IMR-90 (cell line): Measurements from ENCODE around the gene RBM5. TPM values are rescaled to one million over a fixed set of nuclear protein-coding genes. Genes with fewer than 3 reads are reported as not detected.

Source experiments
- ATAC-seq: fragments of 200-7000 bp; cut with Tn5 transposase; 2 replicates; pipeline ENCODE4 v1.9.1; 2020; ENCODE audit warnings: low read depth, mild to moderate bottlenecking, moderate library complexity
- BruUV-seq: library from RNA; stranded (reverse); fragments of 400-500 nt; replicated peaks from 2 replicates; lab custom pipeline; 2021; lab: Mats Ljungman, UMichigan
- CTCF ChIA-PET: fragments of 300-600 bp; formaldehyde crosslinking; extraction: SDS; loops from one replicate; lab custom pipeline; 2021; ENCODE audit warnings: antibody characterized with exemption; lab: Yijun Ruan, JAX
- POLR2A ChIA-PET: fragments of 300-600 bp; sonication (Branson Sonifier 250); formaldehyde crosslinking; loops from one replicate; lab custom pipeline; 2022; ENCODE audit warnings: antibody characterized with exemption; ENCODE audit not compliant: unreplicated experiment; lab: Charles Lee
- DNase-seq: peaks from one replicate; pipeline ENCODE4 v3.0.0; 2013
- H2AFZ ChIP-seq: replicated peaks from 2 replicates; pipeline ENCODE3; 2013; ENCODE audit warnings: low read length, mild to moderate bottlenecking; ENCODE audit not compliant: poor library complexity
- H2AK5ac ChIP-seq: 2 replicates; pipeline ENCODE4 v1.6.1; 2013; ENCODE audit warnings: low read depth, low read length, inconsistent platforms
- H2AK9ac ChIP-seq: replicated peaks from 2 replicates; pipeline ENCODE3; 2013; ENCODE audit warnings: mild to moderate bottlenecking, low read depth, low read length, moderate library complexity; ENCODE audit not compliant: poor library complexity
- H2BK120ac ChIP-seq: 2 replicates; pipeline ENCODE4 v1.6.1; 2013; ENCODE audit warnings: low read depth, low read length, inconsistent platforms
- H2BK15ac ChIP-seq: 3 replicates; pipeline ENCODE4 v1.6.1; 2013; ENCODE audit warnings: low read depth, low read length, inconsistent platforms
- H2BK20ac ChIP-seq: 2 replicates; pipeline ENCODE4 v1.6.1; 2013; ENCODE audit warnings: low read depth, mild to moderate bottlenecking, inconsistent platforms, low read length, moderate library complexity
- H2BK5ac ChIP-seq: 2 replicates; pipeline ENCODE4 v1.6.1; 2013; ENCODE audit warnings: mild to moderate bottlenecking, low read depth, low read length, inconsistent platforms; ENCODE audit not compliant: poor library complexity, severe bottlenecking
- H3K14ac ChIP-seq: replicated peaks from 2 replicates; pipeline ENCODE4 v1.6.1; 2013; ENCODE audit warnings: low read depth, low read length, inconsistent platforms
- H3K18ac ChIP-seq: 2 replicates; pipeline ENCODE4 v1.6.1; 2013; ENCODE audit warnings: low read depth, low read length, control low read depth
- H3K23ac ChIP-seq: 2 replicates; pipeline ENCODE4 v1.6.1; 2013; ENCODE audit warnings: low read depth, low read length, inconsistent platforms
- H3K27ac ChIP-seq: 2 replicates; pipeline ENCODE4 v1.5.1; 2013; ENCODE audit warnings: mild to moderate bottlenecking, control low read depth, low read length; ENCODE audit not compliant: insufficient read depth
- H3K27me3 ChIP-seq: 2 replicates; pipeline ENCODE4 v1.6.1; 2013; ENCODE audit warnings: low read length; ENCODE audit not compliant: control insufficient read depth, insufficient read depth
- H3K36me3 ChIP-seq: 2 replicates; pipeline ENCODE4 v1.6.1; 2013; ENCODE audit warnings: low read length, mixed read lengths; ENCODE audit not compliant: control insufficient read depth, insufficient read depth
- H3K4ac ChIP-seq: 2 replicates; pipeline ENCODE4 v1.6.1; 2013; ENCODE audit warnings: low read depth, low read length, inconsistent platforms
- H3K4me1 ChIP-seq: 2 replicates; pipeline ENCODE4 v1.6.1; 2013; ENCODE audit warnings: low read length, mixed read lengths; ENCODE audit not compliant: control insufficient read depth, insufficient read depth
- H3K4me2 ChIP-seq: 2 replicates; pipeline ENCODE4 v1.6.1; 2013; ENCODE audit warnings: low read depth, mild to moderate bottlenecking, control low read depth, low read length, moderate library complexity
- H3K4me3 ChIP-seq: 2 replicates; pipeline ENCODE4 v1.5.1; 2013; ENCODE audit warnings: low read depth, mild to moderate bottlenecking, control low read depth, low read length, moderate library complexity; ENCODE audit not compliant: insufficient read depth
- H3K56ac ChIP-seq: 2 replicates; pipeline ENCODE4 v1.6.1; 2013; ENCODE audit warnings: low read length, inconsistent platforms; ENCODE audit not compliant: insufficient read depth; ENCODE audit errors: extremely low read depth
- H3K79me1 ChIP-seq, 2 experiments: 2 replicates each; pipeline ENCODE4 v1.6.1; 2013; ENCODE audit warnings: low read length in 2 of 2, inconsistent platforms in 1 of 2, low read depth in 1 of 2
- H3K9ac ChIP-seq: 2 replicates; pipeline ENCODE4 v1.6.1; 2013; ENCODE audit warnings: low read depth, low read length, control low read depth
- H3K9me1 ChIP-seq: 2 replicates; pipeline ENCODE4 v1.6.1; 2013; ENCODE audit warnings: low read length, inconsistent platforms; ENCODE audit not compliant: insufficient read depth
- H3K9me3 ChIP-seq: 2 replicates; pipeline ENCODE4 v1.6.1; 2013; ENCODE audit warnings: low read length; ENCODE audit not compliant: control insufficient read depth, insufficient read depth
- H4K20me1 ChIP-seq: 2 replicates; pipeline ENCODE4 v1.6.1; 2013; ENCODE audit warnings: low read length, inconsistent platforms; ENCODE audit not compliant: insufficient read depth
- H4K5ac ChIP-seq: 2 replicates; pipeline ENCODE4 v1.6.1; 2013; ENCODE audit warnings: mild to moderate bottlenecking, low read depth, low read length, control low read depth
- H4K8ac ChIP-seq, 2 experiments: 2 replicates each; pipeline ENCODE4 v1.6.1; 2013; ENCODE audit warnings: low read depth in 2 of 2, low read length in 2 of 2, control low read depth in 1 of 2, inconsistent platforms in 1 of 2
- H4K91ac ChIP-seq: 2 replicates; pipeline ENCODE4 v1.6.1; 2013; ENCODE audit warnings: low read depth, low read length, inconsistent platforms; ENCODE audit not compliant: insufficient read depth
- BHLHE40 ChIP-seq: fragments of 150-350 bp; IDR thresholded peaks from 2 replicates; pipeline ENCODE4 v1.6.1; 2016; ENCODE audit warnings: mild to moderate bottlenecking, low read depth, low read length
- CEBPB ChIP-seq: IDR thresholded peaks from 2 replicates; pipeline ENCODE4 v1.6.1; 2012; ENCODE audit warnings: low read depth, low read length, improper control_type of control experiment
- CHD1 ChIP-seq: IDR thresholded peaks from 2 replicates; pipeline ENCODE4 v1.6.1; 2012; ENCODE audit warnings: low read depth, low read length, improper control_type of control experiment
- CTCF ChIP-seq: conservative IDR thresholded peaks from 2 replicates; pipeline ENCODE4 v1.5.1; 2012; ENCODE audit warnings: mild to moderate bottlenecking, low read depth, low read length, improper control_type of control experiment
- ELK1 ChIP-seq: fragments of 150-350 bp; IDR thresholded peaks from 2 replicates; pipeline ENCODE4 v1.6.1; 2016; ENCODE audit warnings: low read depth, mild to moderate bottlenecking, low read length, moderate library complexity, borderline replicate concordance
- FOS ChIP-seq: fragments of 150-350 bp; IDR thresholded peaks from 2 replicates; pipeline ENCODE4 v1.6.1; 2016; ENCODE audit warnings: low read depth, low read length
- MAFK ChIP-seq: IDR thresholded peaks from 2 replicates; pipeline ENCODE4 v1.6.1; 2012; ENCODE audit warnings: low read depth, low read length, improper control_type of control experiment
- MAZ ChIP-seq: IDR thresholded peaks from 2 replicates; pipeline ENCODE4 v1.6.1; 2012; ENCODE audit warnings: low read depth, mild to moderate bottlenecking, low read length, improper control_type of control experiment, moderate library complexity, borderline replicate concordance
- MXI1 ChIP-seq: IDR thresholded peaks from 2 replicates; pipeline ENCODE4 v1.6.1; 2012; ENCODE audit warnings: low read depth, mild to moderate bottlenecking, low read length, moderate library complexity, borderline replicate concordance
- POLR2A ChIP-seq: IDR thresholded peaks from 2 replicates; pipeline ENCODE4 v1.6.1; 2012; ENCODE audit warnings: mild to moderate bottlenecking, low read depth, low read length
- RCOR1 ChIP-seq: IDR thresholded peaks from 2 replicates; pipeline ENCODE4 v1.6.1; 2012; ENCODE audit warnings: mild to moderate bottlenecking, low read length, improper control_type of control experiment; ENCODE audit not compliant: insufficient replicate concordance
- RFX5 ChIP-seq: IDR thresholded peaks from 2 replicates; pipeline ENCODE4 v1.8.0; 2012; ENCODE audit warnings: low read depth, mild to moderate bottlenecking, low read length, moderate library complexity
- USF2 ChIP-seq: fragments of 150-350 bp; IDR thresholded peaks from 2 replicates; pipeline ENCODE4 v1.6.1; 2017; ENCODE audit warnings: mild to moderate bottlenecking, antibody characterized with exemption, low read length, low read depth
- WGBS, 2 experiments: methylation state at CpG; one replicate each; pipeline versions ENCODE4 v1.1.5 to v1.1.7; 2013; ENCODE audit warnings: missing lambda C conversion rate in 2 of 2; ENCODE audit not compliant: insufficient read length in 1 of 2; ENCODE audit errors: extremely low coverage in 2 of 2; 5-methylcytosine and 5-hydroxymethylcytosine counted together
- dilution Hi-C: fragments of 300-500 bp; cut with HindIII; formaldehyde crosslinking; loops from one replicate; pipeline ENCODE4 v1.14.3; 2018; ENCODE audit warnings: low sequenced_read_pairs; ENCODE audit not compliant: unreplicated experiment
- in situ Hi-C: fragments of 300-500 bp; cut with MboI; formaldehyde crosslinking; loops from 3 replicates; pipeline ENCODE4 v1.14.3; 2019; ENCODE audit warnings: low sequenced_read_pairs, inconsistent platforms, mixed read lengths
- intact Hi-C: fragments of 100-400 bp; cut with micrococcal nuclease; formaldehyde crosslinking; loops from 2 replicates; pipeline ENCODE4 v1.10.0; 2022
- polyA plus RNA-seq, 3 experiments: library from polyadenylated mRNA; depleted of rRNA; stranded (reverse); fragments of >200 nt; gene quantifications; 2 replicates each; pipeline ENCODE4 v1.2.3, GENCODE V29; 2012; ENCODE audit warnings: low replicate concordance in 1 of 3
- total RNA-seq: library from RNA; depleted of rRNA; stranded (reverse); fragments of >200 nt; gene quantifications from 2 replicates; pipeline ENCODE4 v1.2.3, GENCODE V29; 2012

RBM5 gene
- total and polyA plus RNA-seq, 2 of the 4 experiments (the other 2 are of a cell fraction) = 121 to 155 TPM

- Histone ChIP-seq H2BK20ac (peak overlapping the region; percentile 79), H4K20me1 (0 out of 2 replicates have a peak, but pooled peaks cover 4% of the 10 kb centered on the region), H3K18ac (peak overlapping the region; percentile 54), H4K91ac (peak overlapping the region; percentile 76), H3K9ac (peak overlapping the region; percentile 9; the same call in 1 of the 2 replicates), H3K23ac (peak overlapping the region; percentile 81), H3K4me3 (no peak overlapping the region), H3K9me1 (peaks cover 36% of the 10 kb centered on the region), H2AK9ac (peak overlapping the region; percentile 80), H3K27ac (peak overlapping the region; percentile 59), H3K9me3 (no peaks in the 10 kb centered on the region), H2AK5ac (peak overlapping the region; percentile 95), H4K5ac (peak overlapping the region; percentile 14), H3K27me3 (no peaks in the 10 kb centered on the region), H3K14ac (peak overlapping the region; percentile 79), H3K56ac (no peak overlapping the region), H3K79me1 (peaks cover 10 to 80% of the 10 kb centered on the region in 2 experiments; a peak in 2 of 4 replicates), H2BK120ac (peak overlapping the region; percentile 83), H2AFZ (peak overlapping the region; percentile 66), H3K4me2 (no peak overlapping the region; the same call in 1 of the 2 replicates), H3K36me3 (peaks cover 10% of the 10 kb centered on the region; the same call in 1 of the 2 replicates), H4K8ac (peak overlapping the region; percentile 20 to 83; a peak in 3 of 4 replicates), H2BK15ac (peak overlapping the region; percentile 89; the same call in 1 of the 3 replicates), H3K4me1 (peaks cover 58% of the 10 kb centered on the region), H2BK5ac (peak overlapping the region; percentile 74), H3K4ac (peak overlapping the region; percentile 94)
- dilution Hi-C loops = no loop called here
- ChIA-PET CTCF (no interaction called here), POLR2A (interaction anchor here (0.6 kb wide), 1 partner anchor 1376 kb away, joined by 3 read pairs; no protein-coding TSS in a partner anchor)
- DNase-seq (peak; percentile 47), ATAC-seq (peak; percentile 50)
- in situ Hi-C loops = no loop called here
- BruUV-seq = no TSS peak
- WGBS, 2 experiments = 36% methylated on average over 5 of the region's 7 CpGs; no CpG with 5 or more reads in 1 of the 2 experiments
- intact Hi-C loops = loop anchor here (2.0 kb wide), 1 partner anchor 62 kb away; no protein-coding TSS in a partner anchor
- no peak for TF ChIP-seq RCOR1
- no peak for TF ChIP-seq MXI1
- no peak for TF ChIP-seq RFX5
- TF ChIP-seq ELK1 = no peak
- no peak for TF ChIP-seq CHD1
- no peak for TF ChIP-seq CTCF
- TF ChIP-seq POLR2A = no peak
- TF ChIP-seq CEBPB = no peak
- TF ChIP-seq BHLHE40 = no peak
- no peak for TF ChIP-seq MAFK
- TF ChIP-seq MAZ = no peak
- no peak for TF ChIP-seq FOS
- no peak; the same call in 1 of the 2 replicates for TF ChIP-seq USF2
Measured at GRCh38 chr3:50164984-50165909, 76.5 kb downstream of the RBM5 start.
